ENCODE results near the gene PPP1R13B. TPM values are rescaled to one million over a fixed set of nuclear protein-coding genes. Genes with fewer than 3 reads are reported as not detected.

Gene PPP1R13B
- total RNA-seq, 2 donors from 2014 or later = 15.6 to 17.5 TPM

DNA sequence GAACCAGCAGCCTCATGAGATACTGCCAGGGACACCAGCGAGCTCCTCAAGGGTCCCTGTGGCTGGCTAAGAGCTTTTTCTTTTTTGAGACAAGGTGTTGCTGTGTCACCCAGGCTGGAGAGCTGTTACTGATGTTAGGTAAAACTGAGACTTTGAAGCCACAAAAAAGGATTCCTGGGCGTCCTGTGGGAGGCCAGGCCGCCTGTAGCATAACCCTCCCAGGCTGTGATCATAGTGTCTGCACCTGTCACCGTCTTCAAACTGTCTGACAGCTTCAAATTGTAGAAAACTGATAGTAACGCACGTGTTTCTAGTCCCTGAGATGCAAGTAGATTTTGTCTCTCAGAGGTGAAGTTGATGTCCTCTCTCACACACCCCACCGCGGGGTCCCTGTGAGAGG, 127.6 kb downstream of the PPP1R13B start:
- Histone ChIP-seq H3K9me3 (ENCODE audit: control insufficient read depth, low read length) (no peaks in the 10 kb centered on the region), H3K36me3 (ENCODE audit: control insufficient read depth, insufficient read depth, low read length) (peaks cover 9% of the 10 kb centered on the region), H3K27me3 (ENCODE audit: control insufficient read depth, insufficient read depth, low read length, poor library complexity, severe bottlenecking) (no peaks in the 10 kb centered on the region), H3K27ac (ENCODE audit: low read depth, low read length) (no peak overlapping the region), H3K9ac (ENCODE audit: extremely low read depth, low read length, poor library complexity, severe bottlenecking) (no peak overlapping the region), H3K4me1 (ENCODE audit: control insufficient read depth, insufficient read depth, low read length) (peaks cover 7% of the 10 kb centered on the region), H3K4me3 (ENCODE audit: low read length) (no peak overlapping the region)
- Mint-ChIP-seq H3K27me3 (ENCODE audit: insufficient read depth) (no peaks in the 10 kb centered on the region), H3K27ac (no peak overlapping the region), H3K36me3 (ENCODE audit: low read depth) (peaks cover 11% of the 10 kb centered on the region), H3K4me3 (no peak overlapping the region), H3K4me1 (peaks cover 23% of the 10 kb centered on the region), H3K9me3 (peaks cover 1% of the 10 kb centered on the region)
- WGBS, 2 experiments (ENCODE audit: insufficient coverage in 1 of 2, insufficient read length in 1 of 2) = 94 to 95% methylated on average over 6 to 8 of the region's 8 CpGs
- DNase-seq = no peak
- TF ChIP-seq, protein P1, sequence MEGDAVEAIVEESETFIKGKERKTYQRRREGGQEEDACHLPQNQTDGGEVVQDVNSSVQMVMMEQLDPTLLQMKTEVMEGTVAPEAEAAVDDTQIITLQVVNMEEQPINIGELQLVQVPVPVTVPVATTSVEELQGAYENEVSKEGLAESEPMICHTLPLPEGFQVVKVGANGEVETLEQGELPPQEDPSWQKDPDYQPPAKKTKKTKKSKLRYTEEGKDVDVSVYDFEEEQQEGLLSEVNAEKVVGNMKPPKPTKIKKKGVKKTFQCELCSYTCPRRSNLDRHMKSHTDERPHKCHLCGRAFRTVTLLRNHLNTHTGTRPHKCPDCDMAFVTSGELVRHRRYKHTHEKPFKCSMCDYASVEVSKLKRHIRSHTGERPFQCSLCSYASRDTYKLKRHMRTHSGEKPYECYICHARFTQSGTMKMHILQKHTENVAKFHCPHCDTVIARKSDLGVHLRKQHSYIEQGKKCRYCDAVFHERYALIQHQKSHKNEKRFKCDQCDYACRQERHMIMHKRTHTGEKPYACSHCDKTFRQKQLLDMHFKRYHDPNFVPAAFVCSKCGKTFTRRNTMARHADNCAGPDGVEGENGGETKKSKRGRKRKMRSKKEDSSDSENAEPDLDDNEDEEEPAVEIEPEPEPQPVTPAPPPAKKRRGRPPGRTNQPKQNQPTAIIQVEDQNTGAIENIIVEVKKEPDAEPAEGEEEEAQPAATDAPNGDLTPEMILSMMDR (conservative IDR thresholded peaks at IDR 0.05) = no peak

DNA sequence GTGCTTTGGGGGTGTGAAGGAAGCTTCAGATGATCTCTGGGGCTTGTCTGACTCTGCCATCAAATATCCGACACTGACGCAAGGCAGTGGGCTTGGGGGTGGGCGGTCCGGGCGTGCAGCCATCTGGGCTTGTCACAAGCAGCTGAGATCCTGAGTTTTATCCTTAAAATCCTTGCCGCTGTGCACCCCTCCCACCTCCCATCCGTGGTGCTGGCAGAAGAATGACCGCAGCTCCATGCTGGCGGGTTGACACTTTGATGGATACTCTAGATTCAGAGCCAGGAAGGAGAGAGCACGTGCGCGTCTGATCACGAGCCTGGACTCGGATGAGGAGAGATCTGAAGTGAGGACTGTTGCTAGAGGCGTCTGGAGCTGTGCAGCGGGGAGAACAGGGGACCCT, 128.8 kb downstream of the PPP1R13B start:
- no peak overlapping the region for H3K4me3 Mint-ChIP-seq
- H3K4me3 ChIP-seq (ENCODE audit: low read length) = no peak overlapping the region
- H3K36me3 Mint-ChIP-seq (ENCODE audit: low read depth) = peaks cover 11% of the 10 kb centered on the region
- H3K9me3 ChIP-seq (ENCODE audit: control insufficient read depth, low read length) = no peaks in the 10 kb centered on the region
- no peaks in the 10 kb centered on the region for H3K27me3 ChIP-seq (ENCODE audit: control insufficient read depth, insufficient read depth, low read length, poor library complexity, severe bottlenecking)
- H3K4me1 ChIP-seq (ENCODE audit: control insufficient read depth, insufficient read depth, low read length) = peaks cover 7% of the 10 kb centered on the region
- DNase-seq = no peak
- 82 to 90% methylated on average over 12 to 16 of the region's 16 CpGs for WGBS, 2 experiments (ENCODE audit: insufficient coverage in 1 of 2, insufficient read length in 1 of 2)
- no peak overlapping the region for H3K9ac ChIP-seq (ENCODE audit: extremely low read depth, low read length, poor library complexity, severe bottlenecking)
- H3K4me1 Mint-ChIP-seq = peaks cover 28% of the 10 kb centered on the region
- H3K27ac Mint-ChIP-seq = no peak overlapping the region
- peaks cover 1% of the 10 kb centered on the region for H3K9me3 Mint-ChIP-seq
- peaks cover 9% of the 10 kb centered on the region for H3K36me3 ChIP-seq (ENCODE audit: control insufficient read depth, insufficient read depth, low read length)
- H3K27ac ChIP-seq (ENCODE audit: low read depth, low read length) = no peak overlapping the region
- H3K27me3 Mint-ChIP-seq (ENCODE audit: insufficient read depth) = no peaks in the 10 kb centered on the region
- TF ChIP-seq, protein P1 (conservative IDR thresholded peaks at IDR 0.05) = no peak

DNA sequence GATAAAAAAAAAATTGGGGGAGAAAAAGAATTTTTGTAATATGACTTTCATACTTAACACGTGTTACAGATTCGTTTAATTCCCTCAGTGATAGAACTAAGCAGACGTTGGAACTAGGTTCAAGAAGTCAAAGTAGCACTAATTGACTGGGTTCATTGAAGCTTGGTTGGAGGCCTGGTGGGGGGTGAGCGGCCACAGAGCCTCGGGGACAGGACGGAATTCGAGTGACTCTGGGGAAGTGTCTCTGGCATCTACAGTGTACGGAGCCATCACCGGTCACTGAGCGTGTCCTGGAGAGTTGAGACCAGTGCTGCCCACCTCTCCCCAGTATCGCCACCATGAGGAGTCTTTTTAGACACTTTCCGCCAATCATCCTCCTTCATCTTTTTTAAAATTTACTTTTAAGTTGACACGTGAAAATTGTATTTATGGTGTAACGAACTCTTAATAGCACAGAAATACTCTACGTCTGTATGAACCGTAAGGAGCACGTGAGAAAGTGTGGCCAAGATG, 130.4 kb downstream of the PPP1R13B start:
- 77 to 78% methylated on average over 13 to 17 of the region's 17 CpGs for WGBS, 2 experiments (ENCODE audit: insufficient coverage in 1 of 2, insufficient read length in 1 of 2)
- H3K4me3 Mint-ChIP-seq = peak overlapping the region; percentile 71
- peak overlapping the region; percentile 49 for H3K27ac Mint-ChIP-seq
- TF ChIP-seq, protein P1 (conservative IDR thresholded peaks at IDR 0.05) = no peak
- Histone ChIP-seq H3K9me3 (ENCODE audit: control insufficient read depth, low read length) (no peaks in the 10 kb centered on the region), H3K4me1 (ENCODE audit: control insufficient read depth, insufficient read depth, low read length) (peaks cover 11% of the 10 kb centered on the region), H3K4me3 (ENCODE audit: low read length) (peak overlapping the region; percentile 83), H3K27ac (ENCODE audit: low read depth, low read length) (no peak overlapping the region), H3K9ac (ENCODE audit: extremely low read depth, low read length, poor library complexity, severe bottlenecking) (peak overlapping the region; percentile 36), H3K36me3 (ENCODE audit: control insufficient read depth, insufficient read depth, low read length) (peaks cover 9% of the 10 kb centered on the region), H3K27me3 (ENCODE audit: control insufficient read depth, insufficient read depth, low read length, poor library complexity, severe bottlenecking) (no peaks in the 10 kb centered on the region)
- no peaks in the 10 kb centered on the region for H3K27me3 Mint-ChIP-seq (ENCODE audit: insufficient read depth)
- H3K4me1 Mint-ChIP-seq = peaks cover 24% of the 10 kb centered on the region
- H3K36me3 Mint-ChIP-seq (ENCODE audit: low read depth) = peaks cover 8% of the 10 kb centered on the region
- peaks cover 1% of the 10 kb centered on the region for H3K9me3 Mint-ChIP-seq
- no peak for DNase-seq
